Activated CD8-positive, alpha-beta memory T cell treated with anti-CD3 and anti-CD28 coated beads, Interleukin-2, amount 50 U/mL, for 4 hours (primary cell): ENCODE data around the gene EXOC4.
"Not testable (repeated sequence)": the region's sequence is repeated elsewhere in the genome, so short reads cannot be mapped to it uniquely, and the experiment has no call there.

Source experiments
- DNase-seq: peaks from one replicate; pipeline ENCODE4 v3.0.0-alpha.2; 2020

EXOC4 gene

GRCh38 chr7:133320891-133321290 is 68.0 kb downstream of the EXOC4 start:
- no peak for DNase-seq

- DNase-seq, result not testable (repeated sequence)
Measured at GRCh38 chr7:133321366-133321765, 68.5 kb downstream of the EXOC4 start.

GRCh38 chr7:133326745-133327144 is 73.9 kb downstream of the EXOC4 start:
- not testable (repeated sequence) for DNase-seq

- DNase-seq, result not testable (repeated sequence)
Measured at GRCh38 chr7:133328021-133328420, 75.1 kb downstream of the EXOC4 start.

DNA sequence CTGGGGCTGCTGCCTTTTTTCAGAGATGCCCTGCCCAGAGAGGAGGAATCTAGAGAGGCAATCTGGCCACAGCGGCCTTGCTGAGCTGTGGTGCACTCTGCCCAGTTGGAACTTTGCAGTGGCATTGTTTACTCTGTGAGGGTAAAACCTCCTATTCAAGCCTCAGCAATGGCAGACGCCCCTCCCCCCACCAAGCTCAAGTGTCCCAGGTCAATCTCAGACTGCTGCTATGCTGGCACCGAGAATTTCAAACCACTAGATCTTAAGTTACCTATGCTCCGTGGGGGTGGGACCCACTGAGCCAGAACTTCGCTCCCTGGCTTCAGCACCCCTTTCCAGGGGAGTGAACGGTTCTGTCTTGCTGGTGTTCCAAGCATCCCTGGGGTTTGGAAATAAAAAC is 77.2 kb downstream of the EXOC4 start:
- no peak for DNase-seq

- DNase-seq, result no peak
Measured at GRCh38 chr7:133331861-133332260, 79.0 kb downstream of the EXOC4 start.

DNA sequence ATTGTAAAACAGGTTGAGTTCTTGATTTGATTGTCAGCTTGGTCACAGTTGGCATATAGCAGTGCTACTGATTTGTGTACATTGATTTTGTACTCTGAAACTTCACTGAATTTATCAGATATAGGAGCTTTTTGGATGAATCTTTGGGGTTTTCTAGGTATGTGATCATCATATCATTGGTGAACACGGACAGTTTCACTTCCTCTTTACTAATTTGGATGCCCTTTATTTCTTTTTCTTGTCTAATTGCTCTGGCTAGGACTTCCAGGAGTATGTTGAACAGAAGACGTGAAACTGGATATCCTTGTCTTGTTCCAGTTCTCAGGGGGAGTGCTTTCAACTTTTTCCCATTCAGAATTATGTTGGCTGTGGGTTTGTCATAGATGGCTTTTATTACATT is 86.9 kb downstream of the EXOC4 start:
- DNase-seq, result no peak

- DNase-seq, result no peak
Measured at GRCh38 chr7:133344275-133344674, 91.4 kb downstream of the EXOC4 start.

DNA sequence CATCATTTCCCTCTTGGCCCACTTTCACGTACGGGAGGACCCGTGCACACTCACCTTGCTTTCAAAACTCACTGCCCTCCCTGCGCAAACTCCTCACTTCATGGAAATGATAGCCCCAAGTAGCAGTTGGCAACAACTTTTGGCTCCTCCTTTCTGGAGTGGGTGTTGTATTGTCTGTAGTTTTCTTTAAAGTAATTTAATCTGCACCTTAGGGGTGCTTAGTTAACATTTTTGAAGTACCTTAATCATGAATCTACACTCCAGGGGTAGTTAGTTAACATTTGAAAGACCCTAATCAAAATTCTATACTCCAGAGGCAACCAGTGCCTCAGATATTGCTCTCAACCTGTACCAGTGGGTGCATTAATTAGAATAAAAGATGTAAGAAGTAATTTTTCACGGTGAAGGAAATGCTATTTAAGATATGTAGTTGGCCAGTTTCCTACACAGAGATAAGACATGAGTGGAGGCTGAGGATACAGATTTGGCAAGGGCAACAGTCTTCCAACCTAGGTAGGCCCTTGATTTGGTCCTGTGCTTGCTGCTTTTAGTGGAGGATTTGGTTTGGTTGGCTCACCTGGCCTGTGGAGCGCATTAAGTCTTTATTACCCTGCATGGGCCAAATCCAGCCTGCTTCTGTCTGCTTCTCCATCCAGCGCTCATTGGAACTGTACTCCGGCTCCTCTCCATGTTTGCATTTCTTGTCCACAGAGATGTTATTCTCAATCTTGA is 93.0 kb downstream of the EXOC4 start:
- DNase-seq, result no peak

GRCh38 chr7:133348250-133348649 is 95.4 kb downstream of the EXOC4 start:
- DNase-seq, result no peak

- DNase-seq, result no peak
Measured at GRCh38 chr7:133349101-133349500, 96.2 kb downstream of the EXOC4 start.

- no peak for DNase-seq
Measured at GRCh38 chr7:133352430-133352829, 99.6 kb downstream of the EXOC4 start.

DNA sequence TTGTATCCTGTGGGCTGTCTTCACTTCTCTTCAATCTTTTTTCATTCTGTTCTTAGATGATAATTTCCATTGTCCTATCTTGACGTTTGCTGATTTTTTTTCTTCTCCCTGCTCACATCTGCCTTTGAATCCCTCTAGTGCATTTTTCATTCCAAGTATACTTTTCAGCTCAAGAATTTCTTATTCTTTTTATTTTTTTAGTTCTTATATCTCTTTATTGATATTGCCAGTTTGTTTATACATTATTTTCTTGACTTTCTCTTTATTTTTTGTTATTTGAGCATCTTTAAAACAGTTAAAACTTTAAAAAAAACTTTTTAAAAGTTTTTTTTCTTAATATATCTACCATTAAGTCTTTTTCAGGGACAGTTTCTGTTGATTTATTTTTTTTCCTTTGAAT is 100.9 kb downstream of the EXOC4 start:
- DNase-seq, result no peak

DNA sequence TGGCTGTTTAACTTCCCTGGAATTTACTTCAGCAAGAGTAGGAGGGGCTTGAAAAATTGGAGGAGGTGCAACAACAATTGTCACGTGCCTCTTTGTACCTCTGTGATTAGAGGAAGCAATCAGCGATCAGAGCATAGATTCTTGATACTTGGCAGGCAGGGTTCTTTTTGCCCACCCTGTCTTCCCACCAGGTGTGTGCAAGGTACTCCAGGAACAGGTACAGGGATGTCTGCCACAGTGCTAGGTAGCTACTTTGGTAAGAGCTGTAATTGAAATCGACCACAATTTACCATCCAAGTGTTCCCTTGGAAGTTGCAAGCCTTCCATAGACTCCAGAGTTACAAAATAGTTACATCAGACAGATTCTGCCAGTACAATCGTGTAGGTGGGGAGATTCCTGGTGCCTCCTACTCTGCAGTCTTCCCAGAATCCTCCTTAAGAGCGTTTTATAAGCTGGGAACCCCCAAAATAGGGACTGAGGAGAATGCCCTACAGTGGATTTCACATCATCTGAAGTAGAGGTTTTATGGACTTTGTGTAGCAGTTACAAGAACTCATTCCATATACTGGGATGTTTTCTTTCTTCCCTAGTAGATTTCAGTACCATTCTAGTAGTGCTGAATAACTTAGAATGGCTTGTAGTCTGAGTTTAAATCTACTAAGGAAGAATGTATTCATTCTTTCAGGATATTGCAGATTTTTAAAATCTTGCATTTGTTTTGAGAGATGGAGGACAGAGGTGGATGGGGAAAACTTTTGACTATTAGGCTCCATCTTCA is 101.9 kb downstream of the EXOC4 start:
- no peak for DNase-seq

DNA sequence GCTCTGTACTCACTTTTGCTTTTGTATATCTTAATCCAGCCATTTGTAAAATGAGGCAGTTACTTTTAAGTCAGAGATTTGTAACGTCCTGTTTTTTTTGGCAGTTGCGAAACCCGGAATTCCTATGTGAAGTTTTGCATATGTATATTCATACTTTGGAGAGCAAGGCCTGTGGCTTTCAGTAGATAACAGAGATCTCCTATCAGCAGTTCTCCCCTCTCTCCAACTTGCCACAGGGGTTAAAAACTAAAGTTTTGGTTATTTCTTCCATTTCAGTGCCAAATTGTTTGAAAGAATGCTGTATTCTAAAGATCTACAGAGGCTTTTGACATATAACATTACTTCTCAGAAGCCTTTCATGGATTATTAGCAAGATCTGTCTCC is 102.4 kb downstream of the EXOC4 start:
- no peak for DNase-seq

- no peak for DNase-seq
Measured at GRCh38 chr7:133355822-133356221, 102.9 kb downstream of the EXOC4 start.

DNA sequence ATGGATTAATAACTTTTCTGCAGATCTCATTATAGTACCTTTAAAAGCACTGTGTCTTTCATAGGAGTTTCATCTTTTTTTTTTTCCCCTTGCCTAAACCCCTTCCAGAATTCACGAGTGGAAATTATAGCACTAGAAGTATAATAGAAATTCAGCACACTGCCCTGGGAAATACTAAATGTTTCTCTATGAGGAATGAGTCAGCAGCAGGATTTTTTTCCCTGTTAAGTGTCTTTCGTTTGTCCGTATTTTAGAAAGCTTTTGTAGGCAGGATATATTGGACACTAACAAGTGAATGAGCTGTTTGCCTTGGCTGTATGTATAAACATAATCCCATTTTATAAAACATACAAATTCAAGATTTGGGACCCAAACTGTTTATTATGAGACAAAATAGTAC is 105.8 kb downstream of the EXOC4 start:
- DNase-seq, result no peak

- DNase-seq, result no peak
Measured at GRCh38 chr7:133359449-133359848, 106.6 kb downstream of the EXOC4 start.

DNA sequence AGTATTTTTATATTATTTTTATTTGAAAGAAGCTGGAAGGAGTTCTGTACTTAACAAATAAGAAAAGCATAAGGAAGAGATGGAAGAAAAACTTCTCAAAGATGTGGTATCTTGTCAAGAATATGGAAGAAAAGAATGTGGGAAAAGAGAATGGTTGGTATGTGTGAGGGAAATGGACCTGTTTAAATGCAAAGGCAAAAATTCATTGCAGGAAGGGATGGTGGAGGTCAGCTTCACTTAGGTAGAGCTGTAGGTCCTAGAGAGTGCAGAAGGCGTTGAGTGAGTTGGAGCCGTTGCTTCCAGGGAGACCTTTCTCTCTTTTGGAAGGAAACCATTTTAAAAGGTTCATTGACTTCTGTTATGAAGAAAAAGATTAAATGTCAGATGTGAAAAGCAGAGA is 107.3 kb downstream of the EXOC4 start:
- DNase-seq, result no peak

GRCh38 chr7:133361806-133362205 is 108.9 kb downstream of the EXOC4 start:
- no peak for DNase-seq

- no peak for DNase-seq
Measured at GRCh38 chr7:133364959-133365690, 112.2 kb downstream of the EXOC4 start.

- DNase-seq, result no peak
Measured at GRCh38 chr7:133365917-133366316, 113.0 kb downstream of the EXOC4 start.

DNA sequence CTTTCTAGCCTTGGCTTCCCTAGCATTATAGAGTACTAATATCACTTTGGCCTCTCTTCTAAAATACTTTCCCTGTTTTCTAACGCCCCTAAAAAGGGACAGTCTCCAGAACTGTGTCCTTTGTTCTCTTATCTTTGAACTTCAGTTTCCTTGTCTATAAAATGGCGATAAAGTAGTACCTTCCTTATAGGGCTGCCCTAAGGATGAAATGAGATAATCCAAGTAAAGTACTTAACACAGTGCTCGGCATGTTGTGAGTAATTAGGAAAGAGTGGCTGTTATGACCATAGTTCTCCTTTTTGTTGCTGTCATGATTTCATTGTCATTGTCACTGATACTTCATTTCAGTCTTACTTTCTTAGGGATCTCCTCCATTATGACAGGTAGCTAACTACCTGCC is 114.7 kb downstream of the EXOC4 start:
- no peak for DNase-seq

DNA sequence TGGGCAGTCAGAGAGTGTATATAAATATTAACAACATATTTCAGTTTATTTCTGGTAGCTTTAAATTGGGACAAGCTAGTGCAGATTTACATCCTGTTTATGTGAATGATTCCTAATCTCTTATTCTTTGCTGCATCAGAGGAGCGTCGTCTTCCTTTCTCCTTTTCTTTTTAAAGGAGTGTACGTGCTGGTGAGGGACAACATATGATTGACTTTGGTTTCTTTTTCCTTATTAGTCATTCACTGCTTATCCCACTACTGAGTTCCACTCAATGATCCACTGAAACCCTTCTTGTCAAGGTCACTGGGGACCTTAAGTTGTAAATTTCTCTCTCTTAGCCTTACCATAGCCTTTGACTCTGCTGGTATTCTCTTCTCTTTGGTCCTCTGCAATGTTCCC is 116.3 kb downstream of the EXOC4 start:
- DNase-seq, result no peak
